Right lobe of liver (tissue), 6 donors: ENCODE data around the gene YTHDF2. TPM values are rescaled to one million over a fixed set of nuclear protein-coding genes. Genes with fewer than 3 reads are reported as not detected.

ENCODE experiments used
- ATAC-seq, 4 donors: fragments of 200-7000 bp; cut with Tn5 transposase; one replicate each; pipeline ENCODE4 v1.9.1; 2020; ENCODE audit warnings: mild to moderate bottlenecking in 4 of 4, moderate library complexity in 4 of 4
- DNase-seq, 3 donors: peaks; one replicate each; pipeline ENCODE4 v3.0.0-alpha.2; 2020
- H3K27ac ChIP-seq, 3 donors: fragments of 200-600 bp; one replicate each; pipeline ENCODE4 v1.8.0; 2022
- H3K27me3 ChIP-seq, 2 donors: fragments of 200-600 bp; one replicate each; pipeline ENCODE4 v1.8.0; 2022
- H3K36me3 ChIP-seq, 4 donors: fragments of 200-600 bp; sonication (generic) in 1 of 4; one replicate each; pipeline versions ENCODE4 v1.5.1 to v1.8.0; 2017 to 2022; ENCODE audit warnings: control low read depth in 1 of 4
- H3K4me1 ChIP-seq, 4 donors: fragments of 200-600 bp; sonication (generic) in 1 of 4; one replicate each; pipeline versions ENCODE4 v1.5.1 to v1.8.0; 2017 to 2022; ENCODE audit warnings: control low read depth in 1 of 4
- H3K4me3 ChIP-seq, 3 donors: fragments of 200-600 bp; one replicate each; pipeline ENCODE4 v1.8.0; 2022
- H3K9me3 ChIP-seq, 4 donors: fragments of 200-600 bp; sonication (generic) in 1 of 4; one replicate each; pipeline versions ENCODE4 v1.5.1 to v1.8.0; 2017 to 2022; ENCODE audit warnings: control low read depth in 1 of 4
- POLR2A ChIP-seq: fragments of 450-650 bp; IDR thresholded peaks from one replicate; pipeline ENCODE4 v1.6.1; 2017; ENCODE audit warnings: antibody characterized with exemption, mild to moderate bottlenecking
- WGBS: methylation state at CpG from one replicate; pipeline ENCODE4 v1.1.6; 2018; ENCODE audit warnings: low coverage, low lambda C conversion rate; ENCODE audit not compliant: insufficient coverage; ENCODE audit errors: missing lambda C conversion rate; 5-methylcytosine and 5-hydroxymethylcytosine counted together
- intact Hi-C, 2 donors: fragments of 100-400 bp; cut with DNase I; formaldehyde crosslinking; loops; one replicate each; pipeline versions ENCODE4 v1.11.2 to v1.14.1; 2022
- total RNA-seq, 6 experiments: library from RNA; depleted of rRNA in 2 of 6; stranded (reverse); fragments of >200 nt in 2 of 6; fragmentation: NEBNext Ultra II Directional in 3 of 6; extraction: Animal tissue kit (Norgen Biotek cat#: 25700) in 3 of 6; gene quantifications; one replicate each; pipeline versions ENCODE4 v1.1.0 to v1.2.4, GENCODE V29; 2016 to 2023
- TF ChIP-seq, protein P1 (sequence below), 4 donors: fragments of 200-600 bp in 3 of 4; fragments of 450-650 bp in 1 of 4; IDR thresholded peaks; one replicate each; pipeline versions ENCODE4 v1.5.1 to v1.8.0; 2016 to 2022; ENCODE audit warnings: antibody characterized with exemption in 4 of 4, mild to moderate bottlenecking in 2 of 4
- donor health status: DM: no; HTN: yes; CAD: no.
- donor health status: DM: no; HTN: no; CAD: no.
- donor health status: DM: no; HTN: no; CAD: no.
- donor health status: DM: no; HTN: yes; CAD: no.
- donor health status: DM: no; HTN: yes; CAD: no.

Gene YTHDF2
- total RNA-seq, 6 experiments from 2014 or later, result 21.8 to 43.2 (median 31.7) TPM

DNA sequence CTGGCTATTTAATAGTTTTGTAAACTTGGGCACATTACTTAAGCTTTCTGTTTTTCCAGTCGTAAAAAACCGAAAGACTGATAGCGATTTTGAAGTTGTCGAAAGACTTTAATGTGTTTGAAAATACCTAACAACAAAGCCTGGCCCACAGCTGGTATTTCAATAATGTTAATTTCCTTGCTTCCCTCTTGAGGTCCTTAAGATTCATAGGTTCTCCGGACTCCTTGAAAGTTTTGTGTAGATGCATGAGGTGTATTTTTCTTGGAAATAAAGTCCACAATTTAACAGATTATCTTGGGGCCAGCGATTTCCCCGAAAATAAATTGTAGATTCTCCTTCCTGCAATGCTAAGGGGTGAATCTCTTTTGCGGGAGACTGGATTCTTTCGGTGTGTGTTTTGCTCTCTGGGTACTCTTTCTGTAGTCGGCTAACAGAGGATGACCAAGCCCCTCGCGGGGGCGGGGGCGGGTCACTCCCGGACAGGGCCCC lies 735 bp upstream of the YTHDF2 start:
- H3K4me3 ChIP-seq, result peak overlapping the region; percentile 98 to 99 (median 99)
- peaks cover 0 to 25% (median 11%) of the 10 kb centered on the region in 4 donors for H3K36me3 ChIP-seq
- H3K4me1 ChIP-seq, result peaks cover 0 to 37% (median 6%) of the 10 kb centered on the region in 4 donors
- peak overlapping the region; percentile 45 to 98 (median 91) for H3K27ac ChIP-seq
- no peak for ATAC-seq
- no peak for DNase-seq
- H3K9me3 ChIP-seq, result no peaks in the 10 kb centered on the region
- WGBS, result 2% methylated on average over 15 of the region's 15 CpGs
- intact Hi-C loops, result no loop called here
- TF ChIP-seq POLR2A, result no peak
- TF ChIP-seq, protein P1, sequence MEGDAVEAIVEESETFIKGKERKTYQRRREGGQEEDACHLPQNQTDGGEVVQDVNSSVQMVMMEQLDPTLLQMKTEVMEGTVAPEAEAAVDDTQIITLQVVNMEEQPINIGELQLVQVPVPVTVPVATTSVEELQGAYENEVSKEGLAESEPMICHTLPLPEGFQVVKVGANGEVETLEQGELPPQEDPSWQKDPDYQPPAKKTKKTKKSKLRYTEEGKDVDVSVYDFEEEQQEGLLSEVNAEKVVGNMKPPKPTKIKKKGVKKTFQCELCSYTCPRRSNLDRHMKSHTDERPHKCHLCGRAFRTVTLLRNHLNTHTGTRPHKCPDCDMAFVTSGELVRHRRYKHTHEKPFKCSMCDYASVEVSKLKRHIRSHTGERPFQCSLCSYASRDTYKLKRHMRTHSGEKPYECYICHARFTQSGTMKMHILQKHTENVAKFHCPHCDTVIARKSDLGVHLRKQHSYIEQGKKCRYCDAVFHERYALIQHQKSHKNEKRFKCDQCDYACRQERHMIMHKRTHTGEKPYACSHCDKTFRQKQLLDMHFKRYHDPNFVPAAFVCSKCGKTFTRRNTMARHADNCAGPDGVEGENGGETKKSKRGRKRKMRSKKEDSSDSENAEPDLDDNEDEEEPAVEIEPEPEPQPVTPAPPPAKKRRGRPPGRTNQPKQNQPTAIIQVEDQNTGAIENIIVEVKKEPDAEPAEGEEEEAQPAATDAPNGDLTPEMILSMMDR (IDR thresholded peaks at IDR 0.05), result no peak
- no peaks in the 10 kb centered on the region for H3K27me3 ChIP-seq

DNA sequence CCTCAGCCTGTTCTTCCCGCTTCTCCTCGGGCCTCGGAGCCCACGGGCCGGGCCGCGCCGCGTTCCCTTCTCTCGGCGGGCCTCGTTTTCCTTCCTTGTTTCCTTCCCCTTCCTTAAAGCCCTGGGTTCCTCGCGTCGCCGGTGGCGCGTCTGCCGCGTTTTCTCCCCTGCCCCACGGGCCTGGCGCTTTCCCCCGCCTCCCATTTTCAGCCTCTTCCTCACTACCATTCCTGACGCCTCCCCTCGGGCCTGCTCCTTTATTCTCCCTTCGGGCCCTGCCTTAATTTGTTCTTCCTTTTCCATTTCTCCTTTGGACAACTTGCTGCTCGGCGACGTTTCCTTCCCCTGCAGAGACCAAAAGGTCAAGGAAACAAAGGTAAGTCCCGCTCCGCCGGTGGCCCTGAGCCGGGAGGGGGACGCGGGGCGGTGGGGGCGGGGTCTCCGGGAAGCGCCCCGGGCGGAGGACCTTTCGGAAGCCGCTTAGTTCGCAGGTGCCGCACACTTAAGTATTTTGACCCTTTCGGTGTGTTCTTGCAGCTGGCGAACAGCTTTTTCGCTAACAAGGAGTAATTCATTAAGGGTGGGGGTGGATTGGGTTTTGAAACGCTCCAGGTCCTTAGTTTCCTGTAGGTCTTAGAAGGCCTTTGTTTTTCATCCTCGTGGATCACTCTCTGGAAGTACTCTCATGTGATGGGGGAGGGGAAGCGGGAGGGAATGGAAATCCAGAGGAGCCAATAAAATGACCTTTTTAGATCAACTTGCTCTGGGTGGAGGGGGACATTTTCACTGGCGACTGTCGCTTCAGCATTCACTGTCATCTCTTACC lies 780 bp downstream of the YTHDF2 start:
- intact Hi-C loops, result no loop called here
- H3K4me1 ChIP-seq, result peaks cover 0 to 39% (median 6%) of the 10 kb centered on the region in 4 donors
- no peaks in the 10 kb centered on the region for H3K9me3 ChIP-seq
- peak overlapping the region; percentile 98 to 99 (median 99) for H3K4me3 ChIP-seq
- ATAC-seq, result peak; percentile 2 to 30 (median 22)
- H3K27me3 ChIP-seq, result no peaks in the 10 kb centered on the region
- DNase-seq, result peak in 2 of 3 donors; percentile 56 to 60
- WGBS, result under 1% methylated on average over 50 of the region's 53 CpGs
- TF ChIP-seq, protein P1 (IDR thresholded peaks at IDR 0.05), result no peak
- TF ChIP-seq POLR2A, result no peak
- H3K36me3 ChIP-seq, result peaks cover 2 to 40% (median 18%) of the 10 kb centered on the region in 4 donors
- peak overlapping the region; percentile 89 to 98 (median 91) for H3K27ac ChIP-seq

- no peak overlapping the region for H3K27ac ChIP-seq
- no peaks in the 10 kb centered on the region for H3K27me3 ChIP-seq
- H3K9me3 ChIP-seq, result no peaks in the 10 kb centered on the region
- DNase-seq, result no peak
- no peak overlapping the region for H3K4me3 ChIP-seq
- TF ChIP-seq, protein P1 (IDR thresholded peaks at IDR 0.05), result no peak
- intact Hi-C loops, result no loop called here
- peaks cover 4 to 66% (median 32%) of the 10 kb centered on the region in 4 donors for H3K36me3 ChIP-seq
- peaks cover 0 to 39% (median 6%) of the 10 kb centered on the region in 4 donors for H3K4me1 ChIP-seq
- no peak for ATAC-seq
Measured at GRCh38 chr1:28740118-28740517, 3.4 kb downstream of the YTHDF2 start.

GRCh38 chr1:28744184-28744583 lies 7.4 kb downstream of the YTHDF2 start:
- no peak for ATAC-seq
- intact Hi-C loops, result no loop called here
- TF ChIP-seq POLR2A, result no peak
- TF ChIP-seq, protein P1 (IDR thresholded peaks at IDR 0.05), result no peak

More at GRCh38 chr1:28744184-28744583, 7.4 kb downstream of the YTHDF2 start:
- 77% methylated on average over 4 of the region's 4 CpGs for WGBS
- Histone ChIP-seq H3K4me1 (peaks cover 0 to 29% (median under 1%) of the 10 kb centered on the region in 4 donors), H3K27ac (no peak overlapping the region), H3K27me3 (no peaks in the 10 kb centered on the region), H3K36me3 (peaks cover 4 to 69% (median 32%) of the 10 kb centered on the region in 4 donors), H3K4me3 (no peak overlapping the region), H3K9me3 (no peaks in the 10 kb centered on the region)
- DNase-seq, result no peak
